ENCODE data around the gene TMEM167A.

TMEM167A gene

DNA sequence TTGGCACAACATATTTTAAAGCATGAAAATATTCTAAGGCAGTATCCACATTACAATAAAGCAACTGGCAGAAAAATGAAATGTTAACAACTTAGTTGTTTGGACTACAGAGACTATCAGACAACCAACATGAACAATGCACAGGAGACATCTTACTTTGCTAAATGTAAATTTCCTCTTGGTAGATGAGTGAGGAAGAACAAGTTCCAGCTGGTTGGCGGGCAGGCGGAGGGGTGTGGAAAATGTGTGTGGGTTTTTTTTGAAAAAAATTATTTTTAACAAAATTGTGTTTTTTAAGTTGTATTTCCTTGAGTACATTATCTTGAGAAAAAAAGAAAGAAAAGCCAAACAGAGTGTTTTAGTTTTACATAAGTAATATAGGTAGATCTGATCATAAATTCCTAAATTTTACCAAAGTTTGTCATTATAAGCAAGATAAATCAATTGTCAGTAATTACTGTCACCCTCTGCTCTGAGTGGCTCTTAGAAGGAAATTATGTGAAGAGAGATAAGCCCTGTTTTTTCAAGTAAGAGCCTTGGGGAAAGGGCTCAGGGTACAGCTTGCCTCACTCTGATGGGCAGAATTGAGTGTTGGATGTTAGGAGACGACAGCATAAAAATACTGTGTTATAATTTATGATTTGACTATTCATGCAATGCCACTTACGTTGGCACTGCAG lies 42.5 kb downstream of the TMEM167A start:
- DNase-seq, result no peak

DNA sequence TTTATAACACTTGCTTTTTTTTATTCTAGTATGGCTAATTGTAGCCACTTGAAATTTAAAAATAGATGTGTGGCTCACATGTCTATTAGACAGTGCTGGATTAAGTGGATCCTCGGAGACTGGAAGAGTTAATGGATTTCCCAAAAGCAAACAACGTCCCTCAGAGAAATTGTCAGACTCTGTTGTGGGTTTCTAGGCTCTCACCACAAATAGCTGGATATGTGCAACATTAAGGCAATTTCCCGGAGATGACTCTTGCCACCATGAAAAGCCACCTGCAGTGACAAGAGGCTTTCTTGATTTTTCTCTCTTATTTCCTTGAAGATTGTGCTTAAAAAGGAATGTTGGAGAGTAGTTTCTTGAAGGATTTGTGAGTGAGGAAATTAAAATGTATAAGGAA lies 43.2 kb downstream of the TMEM167A start:
- DNase-seq, result no peak

DNA sequence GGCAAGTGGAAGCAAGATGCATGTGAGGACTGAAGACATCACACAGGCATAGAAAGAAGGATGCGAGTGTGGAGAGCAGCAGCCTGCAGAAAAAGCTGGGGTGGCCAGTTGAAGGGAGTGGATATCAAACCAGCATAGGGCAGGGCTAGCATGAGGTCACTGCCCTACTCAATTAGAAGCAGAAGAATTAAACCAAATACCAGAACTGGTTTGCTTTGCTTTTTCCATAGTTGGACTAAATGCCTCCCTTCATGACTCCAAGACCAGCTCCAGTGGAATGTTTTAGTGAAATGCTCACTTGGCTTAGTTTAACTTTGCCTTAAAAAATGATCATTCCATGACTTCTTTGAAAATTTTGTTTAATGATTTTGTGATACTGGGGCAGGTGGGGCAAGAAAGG lies 45.8 kb downstream of the TMEM167A start:
- no peak for DNase-seq

DNA sequence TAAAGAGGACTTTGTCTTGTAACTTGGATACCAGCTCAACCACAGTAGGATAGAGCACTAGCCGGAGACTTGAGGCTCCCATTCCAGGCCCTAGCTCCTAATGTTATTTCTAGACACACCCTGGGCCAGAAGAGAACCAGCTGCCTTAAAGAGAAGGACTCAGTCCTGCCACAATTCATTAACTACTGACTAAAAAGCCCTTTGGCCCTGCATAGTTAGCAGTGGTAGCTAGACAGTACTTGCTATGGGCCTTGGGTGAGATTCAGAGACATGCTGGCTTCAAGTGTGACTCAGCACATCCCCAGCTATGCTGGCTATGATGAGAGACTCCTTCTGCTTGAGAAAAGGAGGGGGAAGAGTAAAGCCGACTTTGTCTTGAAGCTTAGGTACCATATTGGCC lies 47.3 kb downstream of the TMEM167A start:
- DNase-seq, result no peak

DNA sequence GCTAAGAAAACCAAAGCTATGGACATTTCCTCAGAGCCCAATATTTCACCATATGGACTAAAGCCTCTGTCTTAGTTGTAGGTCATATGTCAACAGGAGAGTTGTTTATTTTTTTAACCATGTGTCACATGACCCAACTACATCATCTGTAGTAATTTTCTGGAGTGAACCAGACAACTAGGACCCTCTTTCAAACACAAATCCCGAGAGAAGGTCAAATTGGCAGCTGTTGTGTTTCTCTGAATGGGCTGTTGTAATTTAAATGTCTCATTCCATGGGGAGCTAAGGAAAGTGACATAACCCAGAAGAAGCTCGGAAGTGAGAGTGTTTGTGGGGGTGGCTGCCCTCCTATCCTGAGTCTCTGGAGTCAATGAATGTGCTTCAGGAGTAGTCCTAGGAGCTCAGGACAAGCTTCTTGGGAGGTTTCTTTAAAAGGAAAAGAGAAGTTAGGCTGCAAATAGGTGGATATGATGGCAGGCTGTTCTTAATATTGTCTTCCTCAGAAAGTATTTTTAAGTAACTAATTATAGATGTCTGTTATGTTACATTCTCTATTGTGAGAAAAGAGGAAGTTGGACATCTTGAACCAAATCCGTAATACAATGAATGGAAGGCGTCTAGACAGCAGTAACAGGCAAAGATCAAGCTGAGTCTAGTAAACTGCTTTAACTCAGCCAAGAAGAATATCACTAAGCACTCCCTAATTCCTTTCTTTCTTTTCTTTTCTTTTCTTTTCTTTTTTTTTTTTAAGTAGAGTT lies 50.1 kb downstream of the TMEM167A start:
- DNase-seq, result no peak

DNA sequence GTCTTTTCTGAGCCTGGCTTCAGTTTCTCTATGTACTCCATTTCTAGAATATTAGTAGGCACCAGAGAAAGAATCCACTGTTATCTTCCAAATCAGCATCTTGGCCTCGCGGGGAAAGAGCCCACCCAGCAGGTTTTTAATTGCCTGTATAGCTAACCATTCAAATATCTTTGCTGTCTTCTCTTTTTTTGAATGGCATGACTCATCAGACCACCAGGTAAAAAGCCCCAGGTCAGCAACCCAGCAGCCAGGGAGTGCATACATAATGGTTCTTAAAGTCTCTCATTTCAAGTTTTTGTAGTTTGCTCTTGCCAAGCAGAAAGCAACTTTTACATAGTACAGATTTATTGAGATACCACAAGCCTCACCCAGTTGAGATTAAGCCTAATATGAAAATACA lies 50.7 kb downstream of the TMEM167A start:
- no peak for DNase-seq

DNA sequence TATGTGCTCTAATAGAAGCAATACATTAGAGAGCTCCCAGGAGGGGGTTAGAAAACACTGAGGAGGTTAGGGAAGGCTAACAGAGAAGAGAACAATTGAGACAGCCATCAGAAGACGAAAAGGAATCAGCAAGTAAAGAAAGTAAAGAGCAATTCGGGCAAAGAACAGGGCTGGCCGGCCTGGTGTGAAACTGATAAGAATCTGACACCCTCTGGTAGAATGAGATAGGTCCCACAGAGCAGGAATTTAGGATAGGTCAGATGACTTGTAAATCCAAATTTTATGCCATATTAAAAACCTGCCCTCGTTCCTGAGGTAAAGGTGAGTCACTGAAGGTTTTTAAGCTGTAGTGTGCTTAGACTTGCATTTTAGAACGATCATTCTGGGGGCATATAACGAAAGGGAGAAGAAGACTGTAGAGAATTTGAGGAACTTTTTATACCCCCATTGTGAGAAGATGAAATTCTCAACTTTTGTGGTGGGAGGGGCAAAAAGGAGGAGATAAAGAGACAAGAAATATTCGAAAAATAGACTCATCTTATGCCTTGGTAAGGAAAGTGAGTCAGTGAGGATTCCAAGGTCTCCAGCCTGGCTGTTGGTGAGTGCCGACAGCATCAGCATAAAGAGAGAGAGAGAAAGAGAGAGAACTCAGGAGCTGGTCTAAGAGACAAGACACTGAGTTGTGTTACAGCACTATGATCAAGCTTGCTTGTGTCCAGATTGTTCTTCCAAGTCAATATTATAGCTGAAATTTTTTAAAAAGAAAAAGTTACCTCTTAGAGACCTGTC lies 51.3 kb downstream of the TMEM167A start:
- no peak for DNase-seq

DNA sequence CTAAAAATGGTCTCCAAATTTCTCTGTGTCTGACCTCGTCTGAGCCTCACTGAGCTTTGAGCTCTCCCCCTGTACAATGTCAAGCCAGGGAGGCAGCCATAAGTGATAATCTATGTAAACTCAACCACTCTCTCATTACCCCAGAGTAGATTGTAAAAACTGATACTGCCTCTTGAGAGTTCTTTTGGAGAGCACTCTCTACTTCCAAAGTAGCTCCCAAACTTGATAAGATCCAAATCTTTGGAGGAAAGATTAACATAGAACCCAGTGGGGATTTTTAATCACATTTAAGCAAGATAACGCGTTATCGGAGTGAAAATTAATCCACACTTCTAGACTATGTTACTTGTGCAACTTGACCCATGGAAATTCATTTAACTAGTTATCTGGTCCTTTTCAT lies 54.9 kb downstream of the TMEM167A start:
- DNase-seq, result no peak

DNA sequence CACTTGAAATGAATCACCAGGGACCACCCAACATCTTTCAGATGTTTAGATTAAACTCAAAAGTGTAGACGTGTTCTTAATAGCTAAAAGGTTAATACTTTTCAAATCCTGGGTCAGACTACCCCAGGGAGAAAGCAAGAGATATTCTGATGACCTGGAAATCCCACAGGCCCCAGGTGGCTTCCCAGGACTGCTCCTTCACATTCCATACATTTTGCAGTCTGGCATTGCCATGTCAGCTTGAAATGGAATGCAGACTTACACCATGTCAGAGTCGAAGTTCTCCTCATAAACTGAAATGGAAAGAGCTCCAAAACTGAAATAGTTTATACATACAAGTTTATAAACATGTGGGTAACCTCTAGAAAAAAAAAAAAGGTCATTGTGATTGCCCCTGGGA lies 61.5 kb downstream of the TMEM167A start:
- no peak for DNase-seq

DNA sequence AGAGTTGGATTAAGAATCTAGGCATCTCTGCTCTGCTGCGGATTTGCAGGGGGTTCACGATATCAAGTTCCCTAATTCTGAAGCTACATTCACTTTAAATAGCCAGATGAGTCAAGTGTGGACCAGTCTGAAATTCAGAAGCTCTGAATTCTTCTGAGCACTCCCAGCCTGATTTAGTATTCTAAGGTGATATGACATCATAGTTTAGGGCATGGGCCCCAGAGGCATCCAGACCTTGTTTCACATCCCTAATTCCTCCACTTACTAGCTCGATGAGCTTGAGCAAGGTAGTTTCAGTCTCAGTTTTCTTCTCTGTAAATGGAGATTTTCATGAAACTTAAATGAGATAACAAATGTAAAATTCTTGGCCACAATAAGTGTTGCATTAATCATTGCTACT lies 65.2 kb downstream of the TMEM167A start:
- DNase-seq, result no peak

DNA sequence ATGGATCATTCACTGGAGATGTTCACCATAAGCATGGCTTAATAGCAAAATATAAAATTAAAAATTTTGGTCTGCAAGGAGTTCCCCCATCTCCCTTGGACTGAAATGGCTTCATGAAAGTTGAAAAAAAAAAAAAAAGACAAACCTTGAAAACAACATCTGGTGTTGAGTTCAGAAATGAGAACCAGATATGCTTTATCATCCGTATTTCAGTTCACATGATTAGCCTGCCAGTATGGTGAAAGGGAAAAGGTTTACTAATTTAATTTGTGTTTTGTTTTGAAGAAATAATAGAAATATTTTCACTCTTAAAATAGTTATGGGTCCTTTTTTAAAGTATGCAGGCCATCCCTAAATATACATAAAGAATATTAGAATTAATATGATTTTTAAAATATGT lies 67.8 kb downstream of the TMEM167A start:
- no peak for DNase-seq

DNA sequence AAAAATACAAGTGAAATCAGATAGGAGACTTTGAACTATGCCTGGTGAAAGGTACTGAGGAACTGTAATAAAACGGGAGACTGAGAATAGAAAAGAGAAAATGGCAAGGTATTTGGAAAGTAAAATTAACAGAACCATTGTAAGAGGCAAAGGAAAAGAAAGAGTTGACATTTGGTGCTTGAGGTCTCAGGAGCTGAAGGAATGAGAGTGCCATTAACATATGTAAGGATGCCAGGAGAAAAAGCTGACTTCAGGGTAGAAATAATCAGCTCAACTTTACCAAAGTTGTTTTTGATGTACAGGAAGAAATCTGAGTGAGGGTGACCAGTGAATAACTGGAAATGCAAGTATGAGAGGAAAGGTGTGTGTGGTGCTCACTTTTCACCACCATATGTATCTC lies 69.4 kb downstream of the TMEM167A start:
- DNase-seq, result no peak

DNA sequence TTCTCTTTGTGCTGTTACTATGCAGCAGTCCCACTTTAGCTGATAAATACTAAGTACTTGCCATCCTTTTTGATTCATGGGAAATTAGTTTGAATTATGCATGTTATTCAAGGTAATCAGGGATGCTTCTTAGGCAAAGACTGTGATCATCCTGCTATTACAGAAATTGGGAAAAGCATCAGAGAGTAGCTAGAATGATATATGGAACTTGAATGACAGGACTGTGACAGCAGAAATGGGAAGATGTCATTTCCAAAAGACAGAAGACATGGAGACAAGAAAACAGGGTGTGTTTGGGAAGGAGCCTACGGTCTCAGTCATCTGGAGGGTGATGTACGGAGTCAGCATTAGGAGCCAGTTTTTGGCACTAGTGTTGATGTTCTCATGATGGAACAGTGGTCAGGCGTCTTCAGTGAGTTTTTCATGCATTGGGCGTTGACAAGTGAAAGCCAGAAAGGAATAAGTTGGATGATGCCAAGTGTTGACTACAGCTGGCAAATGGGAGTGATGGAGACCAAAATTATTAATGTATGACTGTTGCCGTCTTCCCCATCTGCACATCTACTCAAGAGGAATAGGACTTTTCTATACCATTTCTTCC lies 70.4 kb downstream of the TMEM167A start:
- no peak for DNase-seq

DNA sequence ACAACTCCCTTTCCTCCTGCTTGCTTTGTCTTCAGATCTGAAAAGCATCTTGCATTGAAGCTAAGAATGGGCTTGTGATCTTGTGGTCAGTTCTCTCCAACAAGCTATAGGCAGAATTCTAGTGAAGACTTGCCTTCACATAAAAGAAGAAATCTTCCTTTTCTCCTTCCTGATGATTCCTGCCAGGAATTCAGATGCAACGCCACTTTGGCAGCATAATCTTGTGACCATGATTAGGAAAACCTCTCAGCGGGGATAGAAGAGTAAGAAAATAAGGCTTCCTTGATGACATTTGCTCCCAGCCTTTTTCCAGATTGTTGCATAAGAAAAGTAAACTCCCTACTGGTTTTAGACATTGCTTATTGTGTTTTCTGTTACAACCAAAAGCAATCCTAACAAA lies 73.4 kb downstream of the TMEM167A start:
- DNase-seq, result no peak

Measured in T-helper 9 cell (primary cell).